Measurements from ENCODE around the gene METRN. TPM values are rescaled to one million over a fixed set of nuclear protein-coding genes. Genes with fewer than 3 reads are reported as not detected.
"Not testable (repeated sequence)": the region's sequence is repeated elsewhere in the genome, so short reads cannot be mapped to it uniquely, and the experiment has no call there.

METRN gene
- total and polyA plus RNA-seq, 4 experiments from 2014 or later, result 6.9 to 18.8 (median 8.0) TPM

GRCh38 chr16:742894-743293 is 28.0 kb downstream of the METRN start:
- DNase-seq; H3K36me3 Mint-ChIP-seq; H3K4me3 Mint-ChIP-seq; H3K27ac ChIP-seq (ENCODE audit: low read depth, low read length); H3K36me3 ChIP-seq (ENCODE audit: insufficient read depth, low read length); H3K9me3 ChIP-seq (ENCODE audit: control insufficient read depth in 1 of 2, low read length in 2 of 2); H3K27me3 Mint-ChIP-seq; intact Hi-C loops (cut with micrococcal nuclease); H3K4me3 ChIP-seq (ENCODE audit: low read length in 2 of 2); H3K9me3 Mint-ChIP-seq; H3K27ac Mint-ChIP-seq; H3K27me3 ChIP-seq (ENCODE audit: insufficient read depth, low read length): not testable (repeated sequence)
- H3K4me1 ChIP-seq (ENCODE audit: insufficient read depth, low read length), result peaks cover 10% of the 10 kb centered on the region
- H3K4me1 Mint-ChIP-seq, result peaks cover 0 to 11% (median 1%) of the 10 kb centered on the region in 4 donors
- CTCF ChIA-PET (ENCODE audit: partially characterized antibody), result interaction anchor here (0.6 to 4.3 kb wide), 3 partner anchors 22 to 31 kb away, joined by 3 to 27 read pairs (median 19); partner anchors contain the start of gene ANTKMT
- POLR2A ChIA-PET (ENCODE audit: partially characterized antibody), result interaction anchor here (0.6 to 1.0 kb wide), 2 partner anchors 26 to 50 kb away, joined by 3 read pairs; no protein-coding TSS in a partner anchor

- Histone ChIP-seq H3K4me3 (ENCODE audit: low read length in 2 of 2) (no peak overlapping the region), H3K9me3 (ENCODE audit: control insufficient read depth in 1 of 2, low read length in 2 of 2) (no peaks in the 10 kb centered on the region), H3K27ac (ENCODE audit: low read depth, low read length) (no peak overlapping the region), H3K36me3 (ENCODE audit: insufficient read depth, low read length) (no peaks in the 10 kb centered on the region), H3K4me1 (ENCODE audit: insufficient read depth, low read length) (peaks cover 10% of the 10 kb centered on the region), H3K27me3 (ENCODE audit: insufficient read depth, low read length) (no peaks in the 10 kb centered on the region)
- DNase-seq, result no peak
- H3K4me3 Mint-ChIP-seq, result no peak overlapping the region
- H3K27ac Mint-ChIP-seq, result peak overlapping the region in 1 of 7 donors; percentile 21
- CTCF ChIA-PET (ENCODE audit: partially characterized antibody), result interaction anchor here (1.3 to 3.9 kb wide), 3 partner anchors 11 to 32 kb away, joined by 5 to 19 read pairs (median 5); no protein-coding TSS in a partner anchor
- H3K4me1 Mint-ChIP-seq, result peaks cover 0 to 11% (median 1%) of the 10 kb centered on the region in 4 donors
- intact Hi-C loops (cut with micrococcal nuclease), result no loop called here
- POLR2A ChIA-PET (ENCODE audit: partially characterized antibody), result interaction anchor here (0.6 kb wide), 1 partner anchor 40 kb away, joined by 3 read pairs; no protein-coding TSS in a partner anchor
- no peaks in the 10 kb centered on the region for H3K36me3 Mint-ChIP-seq
- H3K9me3 Mint-ChIP-seq, result peaks cover 0 to 3% (median 0%) of the 10 kb centered on the region in 8 donors
- no peaks in the 10 kb centered on the region for H3K27me3 Mint-ChIP-seq
Observed at GRCh38 chr16:743794-744500, 29.0 kb downstream of the METRN start.

DNA sequence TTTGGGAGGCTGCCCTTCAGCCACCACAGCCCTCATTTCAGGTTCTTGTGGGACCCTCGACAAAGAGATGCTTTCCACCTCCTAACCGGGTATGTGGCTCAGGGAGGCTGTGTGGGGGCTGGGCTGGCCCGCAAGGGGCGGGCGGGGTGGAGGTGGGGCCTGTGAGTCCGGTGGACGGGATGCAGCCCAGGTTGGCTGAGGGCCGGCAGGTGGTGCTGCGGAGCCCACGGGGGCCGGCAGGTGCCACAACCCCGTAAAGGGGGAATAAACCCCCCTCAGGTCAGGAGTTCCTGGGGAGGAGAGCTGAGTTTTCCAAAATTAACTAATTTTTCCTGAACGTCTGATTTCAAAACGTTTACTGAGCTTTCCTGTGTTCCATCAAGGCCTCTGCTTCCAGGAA is 30.8 kb downstream of the METRN start:
- POLR2A ChIA-PET (ENCODE audit: partially characterized antibody), result no interaction called here
- H3K27ac ChIP-seq (ENCODE audit: low read depth, low read length), result no peak overlapping the region
- no peaks in the 10 kb centered on the region for H3K36me3 ChIP-seq (ENCODE audit: insufficient read depth, low read length)
- Mint-ChIP-seq H3K27me3 (no peaks in the 10 kb centered on the region), H3K9me3 (peaks cover 0 to 3% (median 0%) of the 10 kb centered on the region in 8 donors), H3K4me3 (no peak overlapping the region), H3K27ac (no peak overlapping the region), H3K36me3 (no peaks in the 10 kb centered on the region), H3K4me1 (no peaks in the 10 kb centered on the region)
- intact Hi-C loops (cut with micrococcal nuclease), result no loop called here
- CTCF ChIA-PET (ENCODE audit: partially characterized antibody), result interaction anchor here (0.9 to 1.3 kb wide), 3 partner anchors 39 to 357 kb away, joined by 3 read pairs; no protein-coding TSS in a partner anchor
- H3K4me3 ChIP-seq (ENCODE audit: low read length in 2 of 2), result no peak overlapping the region
- no peaks in the 10 kb centered on the region for H3K27me3 ChIP-seq (ENCODE audit: insufficient read depth, low read length)
- H3K9me3 ChIP-seq (ENCODE audit: control insufficient read depth in 1 of 2, low read length in 2 of 2), result no peaks in the 10 kb centered on the region
- H3K4me1 ChIP-seq (ENCODE audit: insufficient read depth, low read length), result no peaks in the 10 kb centered on the region
- no peak for DNase-seq

DNA sequence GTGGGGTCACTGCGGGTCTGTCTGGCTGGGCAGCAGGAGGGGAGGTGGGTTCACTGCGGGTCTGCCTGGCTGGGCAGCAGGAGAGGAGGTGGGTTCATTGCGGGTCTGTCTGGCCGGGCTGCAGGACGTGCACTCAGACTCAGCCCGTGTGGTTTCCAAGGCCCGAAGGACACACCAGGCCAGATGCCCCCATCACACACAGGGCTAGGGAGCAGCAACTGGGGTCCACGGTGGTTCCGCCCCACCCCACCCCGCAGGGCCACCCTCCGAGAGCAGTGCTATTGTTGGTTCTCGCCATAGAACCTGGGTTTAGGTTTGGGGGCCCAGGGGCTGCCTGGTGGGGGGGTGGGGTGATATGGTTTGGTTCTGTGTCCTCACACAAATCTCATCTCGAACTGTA is 31.7 kb downstream of the METRN start:
- intact Hi-C loops (cut with micrococcal nuclease), result no loop called here
- Histone ChIP-seq H3K27ac (ENCODE audit: low read depth, low read length) (no peak overlapping the region), H3K9me3 (ENCODE audit: control insufficient read depth in 1 of 2, low read length in 2 of 2) (no peaks in the 10 kb centered on the region), H3K27me3 (ENCODE audit: insufficient read depth, low read length) (no peaks in the 10 kb centered on the region), H3K4me3 (ENCODE audit: low read length in 2 of 2) (no peak overlapping the region), H3K4me1 (ENCODE audit: insufficient read depth, low read length) (no peaks in the 10 kb centered on the region), H3K36me3 (ENCODE audit: insufficient read depth, low read length) (no peaks in the 10 kb centered on the region)
- ChIA-PET CTCF (ENCODE audit: partially characterized antibody) (no interaction called here), POLR2A (ENCODE audit: partially characterized antibody) (no interaction called here)
- no peaks in the 10 kb centered on the region for H3K36me3 Mint-ChIP-seq
- DNase-seq, result no peak
- peaks cover 0 to 3% (median 0%) of the 10 kb centered on the region in 8 donors for H3K9me3 Mint-ChIP-seq
- H3K4me3 Mint-ChIP-seq, result no peak overlapping the region
- no peaks in the 10 kb centered on the region for H3K4me1 Mint-ChIP-seq
- no peaks in the 10 kb centered on the region for H3K27me3 Mint-ChIP-seq
- no peak overlapping the region for H3K27ac Mint-ChIP-seq

GRCh38 chr16:747978-748746 is 33.2 kb downstream of the METRN start:
- H3K27me3 Mint-ChIP-seq, result no peaks in the 10 kb centered on the region
- Histone ChIP-seq H3K36me3 (ENCODE audit: insufficient read depth, low read length) (no peaks in the 10 kb centered on the region), H3K4me1 (ENCODE audit: insufficient read depth, low read length) (no peaks in the 10 kb centered on the region), H3K4me3 (ENCODE audit: low read length in 2 of 2) (no peak overlapping the region), H3K27ac (ENCODE audit: low read depth, low read length) (no peak overlapping the region), H3K27me3 (ENCODE audit: insufficient read depth, low read length) (no peaks in the 10 kb centered on the region), H3K9me3 (ENCODE audit: control insufficient read depth in 1 of 2, low read length in 2 of 2) (no peaks in the 10 kb centered on the region)
- H3K9me3 Mint-ChIP-seq, result peaks cover 0 to 3% (median 0%) of the 10 kb centered on the region in 8 donors
- intact Hi-C loops (cut with micrococcal nuclease), result no loop called here
- H3K4me1 Mint-ChIP-seq, result no peaks in the 10 kb centered on the region
- ChIA-PET CTCF (ENCODE audit: partially characterized antibody) (no interaction called here), POLR2A (ENCODE audit: partially characterized antibody) (interaction anchor here (0.6 kb wide), 1 partner anchor 1032 kb away, joined by 3 read pairs; no protein-coding TSS in a partner anchor)
- H3K4me3 Mint-ChIP-seq, result no peak overlapping the region
- no peak overlapping the region for H3K27ac Mint-ChIP-seq
- H3K36me3 Mint-ChIP-seq, result no peaks in the 10 kb centered on the region
- DNase-seq, result no peak

- peaks cover 0 to under 1% of the 10 kb centered on the region in 2 donors for H3K27me3 Mint-ChIP-seq
- no peaks in the 10 kb centered on the region for H3K36me3 Mint-ChIP-seq
- ChIA-PET CTCF (ENCODE audit: partially characterized antibody) (interaction anchor here (1.0 kb wide), 1 partner anchor 36 kb away, joined by 3 read pairs; no protein-coding TSS in a partner anchor), POLR2A (ENCODE audit: partially characterized antibody) (no interaction called here)
- no peak overlapping the region for H3K4me3 ChIP-seq (ENCODE audit: low read length in 2 of 2)
- no peak overlapping the region for H3K4me3 Mint-ChIP-seq
- no peaks in the 10 kb centered on the region for H3K4me1 ChIP-seq (ENCODE audit: insufficient read depth, low read length)
- intact Hi-C loops (cut with micrococcal nuclease), result no loop called here
- H3K27ac Mint-ChIP-seq, result no peak overlapping the region
- H3K27me3 ChIP-seq (ENCODE audit: insufficient read depth, low read length), result no peaks in the 10 kb centered on the region
- H3K9me3 ChIP-seq (ENCODE audit: control insufficient read depth in 1 of 2, low read length in 2 of 2), result no peaks in the 10 kb centered on the region
- DNase-seq, result no peak
- peaks cover 0 to 3% (median 0%) of the 10 kb centered on the region in 8 donors for H3K9me3 Mint-ChIP-seq
- no peak overlapping the region for H3K27ac ChIP-seq (ENCODE audit: low read depth, low read length)
- H3K4me1 Mint-ChIP-seq, result no peaks in the 10 kb centered on the region
- no peaks in the 10 kb centered on the region for H3K36me3 ChIP-seq (ENCODE audit: insufficient read depth, low read length)
Observed at GRCh38 chr16:749010-749409, 34.1 kb downstream of the METRN start.

GRCh38 chr16:750485-750884 is 35.6 kb downstream of the METRN start:
- H3K9me3 ChIP-seq (ENCODE audit: control insufficient read depth in 1 of 2, low read length in 2 of 2), result no peaks in the 10 kb centered on the region
- POLR2A ChIA-PET (ENCODE audit: partially characterized antibody), result interaction anchor here (1.2 kb wide), 1 partner anchor 10 kb away, joined by 3 read pairs; the partner anchor contains the start of gene CIAO3

More at GRCh38 chr16:750485-750884, 35.6 kb downstream of the METRN start:
- H3K27me3 Mint-ChIP-seq, result peaks cover 0 to 1% of the 10 kb centered on the region in 2 donors
- H3K27ac ChIP-seq (ENCODE audit: low read depth, low read length), result no peak overlapping the region
- intact Hi-C loops (cut with micrococcal nuclease), result no loop called here
- H3K4me1 ChIP-seq (ENCODE audit: insufficient read depth, low read length), result no peaks in the 10 kb centered on the region
- peaks cover 0 to 3% (median 0%) of the 10 kb centered on the region in 8 donors for H3K9me3 Mint-ChIP-seq
- peaks cover 0 to 2% (median under 1%) of the 10 kb centered on the region in 4 donors for H3K4me1 Mint-ChIP-seq
- no peaks in the 10 kb centered on the region for H3K36me3 ChIP-seq (ENCODE audit: insufficient read depth, low read length)
- no peaks in the 10 kb centered on the region for H3K36me3 Mint-ChIP-seq
- peak overlapping the region in 1 of 7 donors; percentile 42 for H3K27ac Mint-ChIP-seq
- no peak for DNase-seq
- H3K4me3 Mint-ChIP-seq, result no peak overlapping the region
- CTCF ChIA-PET (ENCODE audit: partially characterized antibody), result interaction anchor here (1.6 kb wide), 1 partner anchor 34 kb away, joined by 4 read pairs; no protein-coding TSS in a partner anchor
- H3K27me3 ChIP-seq (ENCODE audit: insufficient read depth, low read length), result no peaks in the 10 kb centered on the region
- H3K4me3 ChIP-seq (ENCODE audit: low read length in 2 of 2), result no peak overlapping the region
